ENCODE data around the gene LEMD2.

Gene LEMD2

DNA sequence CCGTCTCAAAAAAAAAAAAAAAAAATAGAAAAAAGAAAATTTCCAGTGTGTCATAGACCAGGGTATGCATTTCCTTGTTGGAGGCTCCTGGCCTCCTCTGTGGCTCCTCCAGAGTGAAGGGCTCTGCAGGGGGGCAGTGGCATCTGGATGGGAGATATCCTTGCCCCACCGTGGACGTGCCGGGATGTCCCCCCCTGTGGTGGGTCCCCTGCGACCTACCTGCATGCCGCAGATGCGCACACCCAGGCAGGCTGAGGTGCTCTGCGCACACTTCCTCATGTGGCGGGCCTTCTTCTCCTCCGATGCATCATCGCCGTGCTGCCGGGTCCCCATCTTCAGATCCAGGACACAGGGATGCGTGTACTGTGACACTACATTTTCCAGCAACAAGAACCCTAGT lies 63.7 kb downstream of the LEMD2 start:
- peaks cover 21% of the 10 kb centered on the region for H3K4me1 Mint-ChIP-seq (ENCODE audit: low read depth)
- no peak overlapping the region for H3K4me3 Mint-ChIP-seq
- no peaks in the 10 kb centered on the region for H3K27me3 Mint-ChIP-seq
- H3K36me3 Mint-ChIP-seq, result no peaks in the 10 kb centered on the region
- no peak overlapping the region for H3K27ac Mint-ChIP-seq
- no peaks in the 10 kb centered on the region for H3K9me3 Mint-ChIP-seq (ENCODE audit: low read depth)

GRCh38 chr6:33724102-33725023 lies 64.6 kb downstream of the LEMD2 start:
- Mint-ChIP-seq H3K27me3 (no peaks in the 10 kb centered on the region), H3K4me3 (peak overlapping the region; percentile 17), H3K4me1 (ENCODE audit: low read depth) (peaks cover 21% of the 10 kb centered on the region), H3K27ac (peak overlapping the region; percentile 6), H3K9me3 (ENCODE audit: low read depth) (no peaks in the 10 kb centered on the region), H3K36me3 (no peaks in the 10 kb centered on the region)

DNA sequence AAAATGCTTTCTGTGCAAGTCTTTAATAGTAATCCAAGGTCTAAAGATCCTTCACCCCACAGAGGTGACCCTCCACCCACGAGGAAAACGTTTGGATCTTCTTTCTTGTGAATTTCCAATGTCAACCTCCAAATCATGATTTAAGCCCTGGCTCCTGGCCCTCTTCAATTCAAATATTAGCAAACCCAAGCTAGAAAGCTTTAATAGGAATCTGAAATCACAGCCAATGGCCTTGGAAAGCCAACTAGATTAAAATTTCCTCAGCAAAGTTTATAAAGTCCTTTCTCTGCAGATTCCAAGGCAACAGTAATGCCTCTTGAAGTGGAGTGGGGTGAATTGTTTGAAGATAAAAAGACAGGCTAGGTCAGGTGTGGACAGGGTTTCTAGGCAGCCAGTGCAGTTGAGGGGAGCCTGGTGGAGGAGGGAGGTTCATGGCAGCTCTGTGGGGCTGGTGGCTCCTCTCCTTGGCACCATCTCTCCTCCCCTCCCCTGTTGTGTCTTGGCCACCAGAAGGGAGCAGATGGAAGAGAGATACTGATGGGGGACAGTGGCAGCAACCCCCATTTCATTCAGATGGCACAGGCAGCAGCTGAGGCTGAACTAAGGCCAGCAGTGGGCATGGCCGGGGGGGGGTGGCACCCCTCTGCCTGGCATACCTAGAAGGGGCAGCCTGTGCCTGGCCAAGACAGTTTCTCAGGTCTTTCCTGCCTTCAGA lies 65.4 kb downstream of the LEMD2 start:
- peaks cover 21% of the 10 kb centered on the region for H3K4me1 Mint-ChIP-seq (ENCODE audit: low read depth)
- no peaks in the 10 kb centered on the region for H3K9me3 Mint-ChIP-seq (ENCODE audit: low read depth)
- H3K36me3 Mint-ChIP-seq, result no peaks in the 10 kb centered on the region
- H3K27me3 Mint-ChIP-seq, result no peaks in the 10 kb centered on the region
- peak overlapping the region; percentile 7 for H3K4me3 Mint-ChIP-seq
- peak overlapping the region; percentile 58 for H3K27ac Mint-ChIP-seq

GRCh38 chr6:33722103-33722623 lies 66.8 kb downstream of the LEMD2 start:
- Mint-ChIP-seq H3K27me3 (no peaks in the 10 kb centered on the region), H3K4me3 (no peak overlapping the region), H3K9me3 (ENCODE audit: low read depth) (no peaks in the 10 kb centered on the region), H3K4me1 (ENCODE audit: low read depth) (peaks cover 21% of the 10 kb centered on the region), H3K27ac (no peak overlapping the region), H3K36me3 (no peaks in the 10 kb centered on the region)

DNA sequence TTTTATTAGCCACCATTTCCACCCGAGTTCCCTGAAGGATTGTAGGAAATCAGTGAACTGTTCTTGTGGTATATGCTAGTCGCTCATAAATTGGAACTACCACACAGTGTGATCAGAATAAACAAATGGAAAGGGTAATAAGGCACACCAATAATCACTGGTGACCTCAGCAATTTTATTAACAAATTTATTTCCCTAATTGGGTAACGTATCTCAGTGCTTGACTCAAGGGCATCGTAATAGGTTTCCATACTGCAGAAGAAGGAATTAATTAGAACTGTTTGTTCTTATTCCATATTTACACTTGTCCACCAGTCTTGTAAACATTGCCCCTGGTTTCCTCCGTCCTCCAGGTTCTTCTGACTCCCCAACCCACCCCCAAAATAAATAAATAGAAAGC lies 67.4 kb downstream of the LEMD2 start:
- no peak overlapping the region for H3K4me3 Mint-ChIP-seq
- no peak overlapping the region for H3K27ac Mint-ChIP-seq
- H3K9me3 Mint-ChIP-seq (ENCODE audit: low read depth), result no peaks in the 10 kb centered on the region
- no peaks in the 10 kb centered on the region for H3K27me3 Mint-ChIP-seq
- H3K36me3 Mint-ChIP-seq, result no peaks in the 10 kb centered on the region
- peaks cover 21% of the 10 kb centered on the region for H3K4me1 Mint-ChIP-seq (ENCODE audit: low read depth)

Measured in activated naive CD8-positive, alpha-beta T cell (primary cell).